T-helper 2 cell treated with Interferon-gamma antibody and Interleukin-4, amounts not matched to agents 100 ng/mL and 5 ng/mL, for 36 hours (primary cell): Measurements from ENCODE around the gene DPP10. TPM values are rescaled to one million over a fixed set of nuclear protein-coding genes. Genes with fewer than 3 reads are reported as not detected.
"Not testable (repeated sequence)": the region's sequence is repeated elsewhere in the genome, so short reads cannot be mapped to it uniquely, and the experiment has no call there.

Experiments used
- intact Hi-C: fragments of 100-400 bp; cut with micrococcal nuclease; formaldehyde crosslinking; loops from one replicate; pipeline ENCODE4 v1.15.1; 2023
- total RNA-seq: library from RNA; stranded (reverse); gene quantifications from 2 replicates; pipeline ENCODE4 v1.2.3, GENCODE V29; 2022

The DPP10 gene
- total RNA-seq, 1 donor from 2014 or later, result not detected

- intact Hi-C loops, result no loop called here
Observed at GRCh38 chr2:114709936-114710850, 267.8 kb downstream of the DPP10 start.

- intact Hi-C loops, result no loop called here
Observed at GRCh38 chr2:114714313-114714712, 271.9 kb downstream of the DPP10 start.

GRCh38 chr2:114717049-114717448 lies 274.6 kb downstream of the DPP10 start:
- intact Hi-C loops, result no loop called here

- intact Hi-C loops, result no loop called here
Observed at GRCh38 chr2:114724454-114724853, 282.0 kb downstream of the DPP10 start.

- intact Hi-C loops, result no loop called here
Observed at GRCh38 chr2:114727012-114727411, 284.6 kb downstream of the DPP10 start.

- intact Hi-C loops, result no loop called here
Observed at GRCh38 chr2:114728372-114728771, 285.9 kb downstream of the DPP10 start.

- intact Hi-C loops, result no loop called here
Observed at GRCh38 chr2:114729026-114729425, 286.6 kb downstream of the DPP10 start.

GRCh38 chr2:114735126-114735525 lies 292.7 kb downstream of the DPP10 start:
- intact Hi-C loops, result no loop called here

- intact Hi-C loops, result no loop called here
Observed at GRCh38 chr2:114742245-114742644, 299.8 kb downstream of the DPP10 start.

GRCh38 chr2:114745700-114746099 lies 303.3 kb downstream of the DPP10 start:
- intact Hi-C loops, result no loop called here

GRCh38 chr2:114748175-114748574 lies 305.7 kb downstream of the DPP10 start:
- intact Hi-C loops, result not testable (repeated sequence)

GRCh38 chr2:114752425-114752824 lies 310.0 kb downstream of the DPP10 start:
- intact Hi-C loops, result no loop called here

GRCh38 chr2:114753145-114753544 lies 310.7 kb downstream of the DPP10 start:
- intact Hi-C loops, result no loop called here

- intact Hi-C loops, result no loop called here
Observed at GRCh38 chr2:114754907-114755563, 312.6 kb downstream of the DPP10 start.

- intact Hi-C loops, result no loop called here
Observed at GRCh38 chr2:114762376-114762775, 319.9 kb downstream of the DPP10 start.

- intact Hi-C loops, result no loop called here
Observed at GRCh38 chr2:114762986-114763385, 320.5 kb downstream of the DPP10 start.

- intact Hi-C loops, result no loop called here
Observed at GRCh38 chr2:114769110-114769509, 326.7 kb downstream of the DPP10 start.

GRCh38 chr2:114769991-114770390 lies 327.6 kb downstream of the DPP10 start:
- intact Hi-C loops, result no loop called here

GRCh38 chr2:114784046-114784445 lies 341.6 kb downstream of the DPP10 start:
- intact Hi-C loops, result no loop called here

GRCh38 chr2:114784890-114785583 lies 342.6 kb downstream of the DPP10 start:
- intact Hi-C loops, result no loop called here

GRCh38 chr2:114786901-114787300 lies 344.5 kb downstream of the DPP10 start:
- intact Hi-C loops, result no loop called here

GRCh38 chr2:114787486-114787885 lies 345.0 kb downstream of the DPP10 start:
- intact Hi-C loops, result no loop called here
